IPS-18c (cell line): ENCODE results near the gene SZT2.
A peak's percentile ranks its signal among the peaks of the same experiment; 100 is the strongest.
"Not testable (repeated sequence)": the region's sequence is repeated elsewhere in the genome, so short reads cannot be mapped to it uniquely, and the experiment has no call there.

Experiments
- H3K4me3 ChIP-seq: 2 replicates; pipeline ENCODE4 v1.7.0; 2013; ENCODE audit warnings: low read depth, mild to moderate bottlenecking, low read length, moderate library complexity; ENCODE audit not compliant: insufficient read depth
- H3K9me3 ChIP-seq: one replicate; pipeline ENCODE4 v1.6.1; 2013; ENCODE audit warnings: mild to moderate bottlenecking, low read length, moderate library complexity; ENCODE audit not compliant: control insufficient read depth, insufficient read depth

The SZT2 gene

DNA sequence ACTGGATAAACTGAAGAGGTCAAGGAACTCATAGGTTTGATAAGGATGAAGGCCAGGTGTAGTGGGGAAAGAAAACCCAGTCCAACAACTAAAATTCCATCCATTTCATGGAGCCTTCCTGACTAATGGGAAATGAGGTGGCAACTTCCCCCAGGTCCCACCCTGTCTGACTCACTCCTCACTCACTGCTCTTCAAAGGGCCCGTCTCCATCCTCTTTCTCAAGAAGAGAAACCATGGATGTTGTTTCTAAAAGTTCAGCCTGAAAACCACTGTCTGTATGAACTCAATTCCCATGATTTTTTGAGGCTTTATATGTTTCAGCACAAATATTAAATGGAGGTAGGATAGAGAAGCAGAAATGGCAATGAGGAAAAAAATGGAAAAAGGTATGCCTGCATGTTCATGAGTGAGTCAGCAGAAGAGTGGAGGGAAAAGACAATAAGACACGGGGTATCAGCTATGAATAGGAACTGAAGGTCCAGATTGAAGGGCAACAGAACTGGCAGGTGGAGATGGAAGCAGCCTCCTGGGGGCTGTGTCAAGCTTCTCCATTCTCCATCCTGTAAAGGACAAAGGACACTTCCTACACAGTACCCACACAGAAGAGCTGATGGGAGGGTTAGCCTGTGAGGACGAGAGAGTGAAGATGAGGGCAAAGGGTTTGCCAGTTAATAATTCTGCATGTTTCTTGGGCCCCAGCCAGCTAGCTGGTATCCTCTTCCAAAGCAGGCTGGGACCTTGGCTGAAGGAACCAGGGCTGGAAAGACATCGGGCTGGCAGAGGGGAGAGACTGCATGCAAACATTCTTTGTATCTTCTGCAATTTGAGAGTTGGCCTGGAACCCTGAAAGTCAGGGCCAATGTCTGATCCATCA, 16.4 kb upstream of the SZT2 start:
- no peaks in the 10 kb centered on the region for H3K9me3 ChIP-seq
- H3K4me3 ChIP-seq: no peak overlapping the region

DNA sequence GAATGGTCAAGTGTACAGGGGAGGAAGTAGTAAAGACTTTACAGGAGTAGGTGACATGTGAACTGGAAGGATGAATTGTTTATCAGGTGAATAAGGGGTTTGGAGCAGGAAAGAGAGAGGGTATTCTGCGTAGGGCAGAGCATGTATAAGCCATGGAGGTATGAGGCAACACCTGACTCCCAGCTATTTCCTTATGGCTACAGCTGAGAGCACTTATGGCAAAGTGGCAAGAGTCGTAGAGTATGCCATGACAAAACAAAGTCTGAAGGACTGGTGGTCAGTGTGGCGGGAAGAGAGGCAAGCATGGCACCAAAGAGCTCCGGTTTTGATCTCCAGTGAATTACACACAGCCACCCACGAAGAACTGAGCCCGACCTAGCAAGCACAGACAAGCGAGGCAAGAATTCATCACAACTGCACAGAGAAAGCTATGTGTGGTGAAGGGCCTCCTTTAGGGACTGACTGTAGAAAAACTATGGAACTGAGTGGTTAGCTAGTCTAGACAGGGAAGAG, 12.9 kb upstream of the SZT2 start:
- H3K4me3 ChIP-seq: no peak overlapping the region
- peaks cover 2% of the 10 kb centered on the region for H3K9me3 ChIP-seq

DNA sequence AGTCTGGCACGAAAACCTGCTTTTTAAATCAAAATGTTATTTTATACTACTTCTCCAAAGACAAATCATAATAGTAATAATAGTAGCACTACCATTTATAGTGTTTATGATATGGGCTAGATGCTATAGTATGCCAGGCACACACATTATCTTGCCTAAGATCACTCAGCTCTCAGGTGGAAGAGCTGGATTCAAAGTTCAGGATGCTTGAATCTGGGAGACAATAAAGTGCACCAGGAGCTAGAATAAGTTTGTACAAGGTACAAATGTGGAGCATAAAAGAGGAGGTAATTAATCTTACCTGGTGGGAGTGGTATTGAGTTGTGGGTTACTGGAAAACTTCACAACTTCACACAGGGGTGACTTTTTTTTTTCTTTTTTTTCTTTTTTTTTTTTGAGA, 11.9 kb upstream of the SZT2 start:
- H3K9me3 ChIP-seq: peaks cover 2% of the 10 kb centered on the region
- no peak overlapping the region for H3K4me3 ChIP-seq

DNA sequence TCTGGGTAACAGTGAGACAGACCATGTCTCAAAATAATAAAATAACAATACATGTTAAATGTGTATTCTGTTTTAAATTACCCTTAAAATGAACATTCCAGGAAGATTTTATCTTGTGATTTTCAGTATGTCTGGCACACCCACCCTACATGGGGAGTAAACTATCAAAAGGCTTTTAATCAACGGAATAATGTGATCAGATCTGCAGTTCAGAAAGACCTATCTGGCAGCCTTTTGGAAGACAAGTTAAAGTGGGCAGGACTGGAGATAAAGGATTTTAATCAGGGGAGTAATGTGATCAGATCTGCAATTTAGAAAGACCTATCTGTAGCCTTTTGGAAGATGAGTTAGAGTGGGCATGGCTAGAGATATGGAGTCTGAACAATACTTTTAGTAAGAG, 10.2 kb upstream of the SZT2 start:
- H3K9me3 ChIP-seq: peaks cover 2% of the 10 kb centered on the region
- H3K4me3 ChIP-seq: no peak overlapping the region

DNA sequence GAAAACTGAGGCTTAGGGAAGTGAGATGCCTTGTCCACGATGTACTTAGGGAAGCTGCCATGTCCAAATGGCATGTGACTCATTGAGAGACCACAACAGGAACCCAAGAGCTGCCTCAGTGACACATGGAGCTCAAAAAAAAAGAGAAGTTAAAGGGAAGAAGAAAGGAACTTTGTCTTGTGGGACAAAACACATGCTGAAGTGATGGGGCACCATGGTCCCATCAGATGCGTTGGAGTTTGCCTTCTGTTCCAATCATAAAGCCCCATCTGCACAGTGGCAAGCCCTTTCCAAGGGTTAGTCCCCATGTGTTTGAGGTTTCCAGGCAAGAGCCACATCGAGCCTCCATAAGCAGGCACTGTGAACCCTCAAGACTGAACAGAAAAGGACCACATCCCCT, 8.1 kb upstream of the SZT2 start:
- no peak overlapping the region for H3K4me3 ChIP-seq
- peaks cover 2% of the 10 kb centered on the region for H3K9me3 ChIP-seq

DNA sequence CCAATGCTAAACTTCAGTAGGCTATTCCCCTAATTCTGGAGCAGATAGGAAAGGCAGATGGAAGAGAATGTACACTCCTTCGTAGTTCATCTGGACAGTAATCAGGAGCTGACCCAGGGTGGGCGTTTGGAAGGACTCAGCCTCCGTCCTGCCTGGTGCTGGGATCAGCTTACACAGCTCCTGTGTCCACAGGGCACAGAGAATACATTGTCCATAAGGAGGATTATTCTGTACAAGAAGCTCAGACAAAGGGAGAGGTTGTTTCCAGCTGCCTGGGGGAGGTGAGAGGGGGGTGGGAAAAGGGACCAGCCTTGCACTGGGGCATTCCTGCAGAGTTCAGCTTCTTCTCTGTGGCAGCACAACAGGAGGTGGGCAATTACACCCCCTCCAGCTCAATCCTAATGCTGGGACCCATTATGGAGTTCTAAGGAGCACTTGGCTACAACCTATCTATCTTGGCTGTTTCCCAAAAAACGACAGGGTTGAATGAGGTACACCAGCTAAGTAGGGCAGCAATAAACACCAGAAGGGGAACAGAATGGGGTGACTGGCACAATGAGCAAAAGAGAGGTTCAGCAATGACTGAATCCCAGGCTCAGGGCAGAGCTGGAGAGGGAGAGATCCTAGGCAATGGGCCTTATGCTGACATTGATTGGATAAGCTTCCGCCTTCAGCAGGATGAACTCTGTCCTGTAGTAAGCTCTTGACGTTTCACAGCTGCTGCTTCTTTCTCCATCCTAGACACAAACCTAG, 7.5 kb upstream of the SZT2 start:
- Histone ChIP-seq H3K9me3 (peaks cover 2% of the 10 kb centered on the region), H3K4me3 (no peak overlapping the region)

DNA sequence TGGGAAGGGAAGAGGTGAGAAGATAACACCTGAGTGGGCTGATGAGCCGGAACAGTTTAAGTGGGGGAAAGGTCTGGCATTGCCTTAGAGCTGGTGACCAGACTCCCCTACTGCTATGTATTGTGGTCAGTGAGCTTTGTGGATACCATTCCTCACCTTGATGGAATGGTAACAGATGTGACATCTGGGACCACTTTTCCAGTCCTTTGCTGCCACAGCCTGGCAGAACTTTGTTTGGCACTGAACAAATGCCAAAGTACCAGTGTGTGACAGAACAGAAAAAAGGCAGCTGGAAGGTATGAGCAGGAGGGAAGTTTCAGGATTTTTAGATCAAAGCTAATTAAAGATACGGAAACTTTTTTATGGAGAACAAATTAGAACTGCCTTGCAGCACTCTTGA, 6.2 kb upstream of the SZT2 start:
- H3K4me3 ChIP-seq: no peak overlapping the region
- peaks cover 2% of the 10 kb centered on the region for H3K9me3 ChIP-seq

DNA sequence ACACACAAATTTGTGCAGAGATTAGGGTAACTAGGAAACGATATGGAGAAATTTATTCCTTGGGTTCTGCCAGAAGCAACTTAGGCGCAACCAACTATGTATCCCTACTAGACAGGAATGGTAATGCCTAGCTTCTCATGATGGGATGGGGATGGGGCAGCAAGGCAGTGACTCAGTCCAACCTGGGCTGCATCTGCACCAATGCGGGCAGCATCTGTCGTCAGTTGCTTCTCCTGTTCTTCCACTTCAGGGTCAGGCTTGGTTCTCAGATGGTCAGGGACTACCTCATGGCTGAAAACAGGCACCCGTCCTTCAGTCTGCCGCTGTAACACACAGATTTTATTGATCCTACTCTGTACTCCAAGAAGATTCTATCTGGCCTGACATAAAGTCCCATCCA, 3.0 kb upstream of the SZT2 start:
- Histone ChIP-seq H3K9me3 (no peaks in the 10 kb centered on the region), H3K4me3 (no peak overlapping the region)

DNA sequence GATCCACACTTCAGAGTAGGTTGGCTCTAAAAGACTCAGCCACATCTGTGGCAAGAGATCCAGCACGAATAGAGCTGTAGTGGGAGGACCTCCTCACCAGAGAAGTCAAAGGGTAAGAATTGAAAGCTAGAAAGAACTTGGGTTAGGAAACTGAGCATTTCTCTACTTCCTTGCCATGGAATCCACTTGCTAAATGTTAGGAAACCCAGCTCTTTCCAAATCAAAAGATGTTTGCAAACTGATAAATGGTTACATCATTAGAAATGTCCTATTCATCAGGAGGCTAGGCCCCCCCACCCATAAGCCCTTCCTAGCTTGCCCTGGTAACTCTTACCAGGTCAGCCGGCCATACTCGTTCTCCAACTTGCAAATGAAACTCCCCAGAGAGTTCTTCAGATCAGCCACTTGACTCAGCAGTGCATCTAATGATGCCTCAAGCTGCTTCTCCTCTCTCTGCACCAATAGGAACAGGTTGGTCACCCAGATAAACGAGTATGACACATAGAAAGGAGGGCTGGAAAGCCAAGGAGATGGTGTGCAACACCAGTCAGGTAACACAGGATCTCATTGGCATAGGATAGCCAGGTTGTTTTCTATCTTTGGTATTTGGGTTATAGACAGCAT, 1.6 kb upstream of the SZT2 start:
- H3K9me3 ChIP-seq: no peaks in the 10 kb centered on the region
- H3K4me3 ChIP-seq: no peak overlapping the region

DNA sequence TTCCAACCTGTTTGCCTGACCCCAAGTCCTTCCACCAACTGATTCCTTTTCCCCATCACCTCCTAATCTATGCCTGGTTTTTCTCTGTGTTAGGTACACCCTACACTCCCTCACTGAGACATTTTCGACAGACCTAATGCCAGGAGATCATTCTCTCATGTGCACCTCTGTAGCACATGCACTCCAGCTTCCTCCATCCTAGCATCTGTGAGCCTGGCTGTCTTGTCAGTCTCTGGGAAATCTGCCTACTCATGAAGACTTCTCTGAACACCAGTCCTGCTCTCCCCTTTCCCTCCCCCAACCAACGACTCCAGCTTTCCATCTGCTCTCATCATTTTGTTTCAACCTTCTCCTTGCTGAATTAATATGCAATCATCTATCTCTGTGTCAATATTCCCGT, 1.1 kb upstream of the SZT2 start:
- no peaks in the 10 kb centered on the region for H3K9me3 ChIP-seq
- peak overlapping the region; percentile 84 for H3K4me3 ChIP-seq

DNA sequence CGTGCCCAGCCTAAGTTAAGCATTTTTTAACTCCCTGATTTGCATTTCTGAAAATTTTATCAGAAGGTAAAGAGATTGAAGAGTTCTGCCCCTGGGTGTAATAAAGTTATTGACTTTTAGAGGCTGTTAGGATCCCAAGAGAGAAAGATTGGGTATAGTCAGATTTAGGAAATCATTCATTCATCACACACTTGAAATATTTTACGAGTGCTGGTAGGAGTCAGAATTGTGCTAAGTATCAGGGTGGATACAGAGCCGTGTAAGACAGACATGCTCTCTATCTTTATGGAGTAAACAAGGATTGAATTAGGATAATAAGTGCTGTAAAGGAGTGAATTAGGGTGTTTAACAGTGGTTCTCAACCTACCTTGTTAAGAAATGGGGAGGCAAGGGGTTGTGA, 3.0 kb downstream of the SZT2 start:
- Histone ChIP-seq H3K9me3 (no peaks in the 10 kb centered on the region), H3K4me3 (no peak overlapping the region)

DNA sequence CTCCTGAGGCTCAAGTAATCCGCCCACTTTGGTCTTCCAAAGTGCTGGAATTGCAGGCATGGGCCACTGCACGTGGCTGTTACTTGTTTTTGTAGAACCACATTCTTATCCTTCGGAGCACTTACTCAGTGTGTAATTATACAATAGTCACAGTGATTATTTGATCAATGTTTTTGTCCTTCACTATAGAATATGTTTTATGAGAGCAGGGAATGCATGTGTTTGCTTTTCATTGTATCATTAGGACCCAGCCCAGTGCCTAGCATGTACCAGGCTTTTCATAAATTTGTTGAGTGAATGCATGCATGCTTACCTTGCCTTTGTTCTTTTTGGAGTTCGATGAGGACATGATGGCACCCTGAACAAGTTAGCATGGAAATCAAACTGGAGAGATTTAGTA, 5.8 kb downstream of the SZT2 start:
- H3K4me3 ChIP-seq: no peak overlapping the region
- no peaks in the 10 kb centered on the region for H3K9me3 ChIP-seq

DNA sequence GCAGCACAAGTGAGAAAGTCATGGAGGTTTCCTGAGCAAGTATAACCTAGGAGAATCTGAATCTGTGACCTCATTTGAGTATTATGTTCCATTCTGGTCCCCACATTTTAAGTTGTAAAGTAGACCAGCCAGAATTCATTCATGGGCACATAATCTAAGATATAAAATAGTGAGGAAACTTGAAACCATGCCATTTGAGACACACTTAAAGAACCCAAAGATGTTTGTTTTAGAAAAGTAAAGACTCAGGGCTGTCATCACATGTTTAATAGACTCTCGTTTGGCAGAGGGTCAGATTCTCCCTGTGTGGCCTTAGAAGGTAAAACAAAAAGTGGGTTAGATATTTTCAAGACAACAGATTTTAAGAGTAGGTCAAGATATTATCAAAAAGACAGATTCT, 6.4 kb downstream of the SZT2 start:
- Histone ChIP-seq H3K9me3 (no peaks in the 10 kb centered on the region), H3K4me3 (no peak overlapping the region)

DNA sequence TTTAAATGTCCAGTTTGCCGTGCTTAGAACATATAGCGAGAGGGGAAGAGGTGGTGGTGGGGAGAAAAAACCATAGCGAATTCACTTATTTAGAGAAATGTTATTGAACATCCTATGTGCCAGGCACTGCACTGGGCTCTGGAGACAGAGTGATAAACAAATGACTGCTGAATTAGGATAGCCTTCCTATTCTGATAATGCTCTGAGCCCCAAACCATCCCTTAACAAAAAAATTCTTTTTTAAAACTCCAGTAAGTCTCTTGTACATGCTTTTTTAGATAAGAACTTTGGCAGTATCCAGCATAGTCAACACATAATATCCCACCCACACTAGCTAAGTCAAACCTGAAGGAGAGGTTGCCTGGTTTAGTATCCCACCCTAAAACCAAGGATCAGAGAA, 8.5 kb downstream of the SZT2 start:
- no peaks in the 10 kb centered on the region for H3K9me3 ChIP-seq
- H3K4me3 ChIP-seq: no peak overlapping the region

DNA sequence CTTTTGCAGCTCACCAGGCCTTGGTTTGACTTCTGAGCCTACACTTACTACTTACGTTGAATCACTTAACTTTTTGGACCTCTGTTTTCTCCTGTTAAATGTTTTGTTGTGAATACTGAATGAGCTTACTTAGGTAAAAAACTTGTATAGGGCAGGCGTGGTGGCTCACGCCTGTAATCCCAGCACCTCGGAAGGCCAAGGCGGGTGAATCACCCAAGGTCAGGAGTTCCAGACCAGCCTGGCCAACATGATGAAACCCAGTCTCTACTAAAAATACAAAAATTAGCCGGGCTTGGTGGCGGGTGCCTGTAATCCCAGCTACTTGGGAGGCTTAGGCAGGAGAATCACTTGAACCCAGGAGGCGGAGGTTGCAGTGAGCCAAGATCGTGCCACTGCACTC, 10.7 kb downstream of the SZT2 start:
- H3K4me3 ChIP-seq, H3K9me3 ChIP-seq: not testable (repeated sequence)

DNA sequence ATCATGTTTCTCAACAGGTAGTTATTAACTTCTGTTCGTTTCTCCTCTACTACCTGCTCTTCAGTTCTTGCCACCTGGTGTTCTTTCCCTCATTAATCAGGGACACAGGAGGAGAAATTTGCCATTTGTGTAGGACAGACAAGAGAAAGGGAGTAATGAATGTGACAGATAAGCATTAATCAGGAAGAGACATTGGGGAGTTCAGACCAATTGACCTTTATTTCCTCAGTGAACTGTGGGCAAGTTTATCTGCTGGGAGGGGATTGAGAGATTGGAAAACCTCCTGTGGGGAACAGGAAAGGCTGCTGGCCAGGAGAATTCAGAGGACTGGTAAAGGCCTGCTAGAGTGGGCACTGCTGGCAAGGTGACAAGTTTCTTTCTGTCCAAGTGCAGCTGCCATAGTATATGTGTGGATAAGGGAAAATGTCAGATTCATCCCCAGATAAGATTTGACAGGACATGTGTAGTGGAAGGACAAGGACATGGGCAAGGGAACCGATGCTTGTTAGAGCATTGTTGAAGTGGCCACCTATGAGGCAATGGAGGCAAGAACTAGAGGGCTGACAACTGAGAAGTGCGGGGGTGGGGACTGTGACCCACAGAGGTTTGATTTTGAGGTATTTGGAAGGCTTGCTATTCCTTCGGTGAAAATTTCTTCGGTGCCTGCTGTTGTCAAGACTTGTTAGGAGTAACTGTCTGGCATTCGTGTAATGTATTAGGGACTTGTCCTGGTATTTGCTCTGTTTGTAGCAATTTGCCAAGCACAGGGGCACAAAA, 12.6 kb downstream of the SZT2 start:
- Histone ChIP-seq H3K9me3 (no peaks in the 10 kb centered on the region), H3K4me3 (no peak overlapping the region)

DNA sequence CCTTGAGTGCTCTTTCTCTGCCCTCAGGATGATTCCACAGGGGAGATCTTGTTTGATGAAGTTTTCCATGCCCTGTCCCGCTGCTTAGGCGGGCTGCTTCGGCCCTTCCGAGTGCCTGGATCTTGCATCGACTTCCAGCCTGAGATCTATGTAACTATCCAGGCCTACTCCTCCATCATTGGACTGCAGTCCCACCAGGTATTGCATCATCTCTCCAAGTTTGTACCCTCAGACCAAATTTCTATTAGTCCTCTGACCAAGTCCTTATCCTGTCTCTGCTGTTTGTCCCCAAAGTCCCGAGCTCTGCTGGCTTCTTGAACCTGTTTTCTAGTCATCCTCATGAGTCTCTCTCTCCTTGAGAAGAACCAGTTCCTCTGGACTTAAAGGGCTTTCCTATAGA, 14.7 kb downstream of the SZT2 start:
- Histone ChIP-seq H3K9me3 (no peaks in the 10 kb centered on the region), H3K4me3 (no peak overlapping the region)
